BE2C (cell line): ENCODE measurements around the gene PARS2.

Source experiments
- DNase-seq: peaks from one replicate; pipeline ENCODE4 v3.0.0-alpha.2; 2020
- H3K27me3 ChIP-seq: fragments of 250-450 bp; sonication (Bioruptor Pico); 2 replicates; pipeline ENCODE4 v1.5.1; 2020; ENCODE audit warnings: mild to moderate bottlenecking
- H3K36me3 ChIP-seq: fragments of 250-450 bp; sonication (Bioruptor Pico); 2 replicates; pipeline ENCODE4 v1.5.1; 2020; ENCODE audit warnings: mild to moderate bottlenecking
- H3K4me1 ChIP-seq: fragments of 250-450 bp; sonication (Bioruptor Pico); 2 replicates; pipeline ENCODE4 v1.5.1; 2020
- H3K4me3 ChIP-seq: 2 replicates; pipeline ENCODE4 v1.5.1; 2011; ENCODE audit warnings: low read depth, low read length
- H3K9me3 ChIP-seq: fragments of 250-450 bp; sonication (Bioruptor Pico); 2 replicates; pipeline ENCODE4 v1.5.1; 2020
- CTCF ChIP-seq: IDR thresholded peaks from 2 replicates; pipeline ENCODE4 v1.5.1; 2012; ENCODE audit warnings: mild to moderate bottlenecking, low read depth, low read length

The PARS2 gene

GRCh38 chr1:54788459-54788858 lies 24.1 kb upstream of the PARS2 start:
- Histone ChIP-seq H3K36me3 (no peaks in the 10 kb centered on the region), H3K9me3 (no peaks in the 10 kb centered on the region), H3K27me3 (no peaks in the 10 kb centered on the region), H3K4me3 (no peak overlapping the region), H3K4me1 (no peaks in the 10 kb centered on the region)
- no peak for DNase-seq
- TF ChIP-seq CTCF: no peak

DNA sequence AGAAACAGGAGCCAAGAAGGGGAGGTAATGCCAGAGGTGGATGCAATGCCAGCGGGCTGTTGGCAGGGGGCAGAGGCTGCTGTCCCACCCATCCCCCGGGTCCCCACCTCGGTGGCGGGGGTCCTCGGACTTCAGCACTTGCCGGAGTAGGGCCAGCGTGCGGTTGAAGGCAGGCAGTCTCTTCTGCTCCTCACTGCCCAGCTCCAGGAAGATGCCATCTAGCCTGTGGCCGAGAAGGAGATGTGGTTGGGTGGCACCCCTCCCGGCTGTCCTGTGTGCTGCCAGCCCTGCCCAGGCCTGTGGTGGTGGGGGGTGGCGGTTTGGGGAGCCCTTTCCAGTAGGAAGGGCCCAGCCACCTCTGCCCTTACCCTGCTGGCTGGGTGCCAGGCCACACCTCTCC lies 23.3 kb upstream of the PARS2 start:
- H3K9me3 ChIP-seq: no peaks in the 10 kb centered on the region
- H3K27me3 ChIP-seq: no peaks in the 10 kb centered on the region
- H3K4me1 ChIP-seq: no peaks in the 10 kb centered on the region
- DNase-seq: no peak
- no peak overlapping the region for H3K4me3 ChIP-seq
- H3K36me3 ChIP-seq: no peaks in the 10 kb centered on the region
- no peak for TF ChIP-seq CTCF

GRCh38 chr1:54786778-54787177 lies 22.5 kb upstream of the PARS2 start:
- no peaks in the 10 kb centered on the region for H3K27me3 ChIP-seq
- no peaks in the 10 kb centered on the region for H3K4me1 ChIP-seq
- DNase-seq: no peak

GRCh38 chr1:54784066-54784465 lies 19.7 kb upstream of the PARS2 start:
- no peak for TF ChIP-seq CTCF
- Histone ChIP-seq H3K4me3 (no peak overlapping the region), H3K4me1 (no peaks in the 10 kb centered on the region), H3K27me3 (no peaks in the 10 kb centered on the region), H3K9me3 (no peaks in the 10 kb centered on the region), H3K36me3 (no peaks in the 10 kb centered on the region)
- no peak for DNase-seq

More at GRCh38 chr1:54786778-54787177, 22.5 kb upstream of the PARS2 start:
- no peak overlapping the region for H3K4me3 ChIP-seq
- TF ChIP-seq CTCF: no peak
- no peaks in the 10 kb centered on the region for H3K36me3 ChIP-seq
- no peaks in the 10 kb centered on the region for H3K9me3 ChIP-seq

DNA sequence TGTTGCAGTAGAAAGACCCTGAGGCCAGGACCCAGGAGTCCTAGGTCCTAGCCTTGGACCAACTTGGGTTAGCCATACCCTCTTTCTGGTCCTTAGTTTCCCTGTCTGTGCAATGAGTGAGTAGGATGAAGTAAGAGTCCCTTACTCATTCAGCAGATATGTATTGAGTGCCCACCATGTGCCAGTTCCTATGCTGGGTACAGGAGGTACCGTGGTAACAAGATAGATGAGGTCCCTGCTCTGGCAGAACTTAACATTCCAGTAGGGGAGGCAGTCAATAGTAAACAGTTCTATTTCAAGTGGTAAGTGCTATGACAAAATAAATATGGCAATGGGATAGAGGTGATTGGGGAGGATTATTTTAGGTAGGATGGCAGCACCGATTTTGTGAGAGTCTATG lies 18.3 kb upstream of the PARS2 start:
- H3K4me1 ChIP-seq: no peaks in the 10 kb centered on the region
- DNase-seq: no peak
- H3K36me3 ChIP-seq: no peaks in the 10 kb centered on the region
- no peaks in the 10 kb centered on the region for H3K27me3 ChIP-seq
- H3K9me3 ChIP-seq: no peaks in the 10 kb centered on the region
- H3K4me3 ChIP-seq: no peak overlapping the region
- TF ChIP-seq CTCF: no peak

- no peak for TF ChIP-seq CTCF
- no peak for DNase-seq
- Histone ChIP-seq H3K27me3 (no peaks in the 10 kb centered on the region), H3K36me3 (no peaks in the 10 kb centered on the region), H3K4me3 (no peak overlapping the region), H3K9me3 (no peaks in the 10 kb centered on the region), H3K4me1 (no peaks in the 10 kb centered on the region)
These were observed 17.8 kb upstream of the PARS2 start for GRCh38 chr1:54782156-54782555.
